Stimulated activated memory B cell treated with anti-CD40 and anti-IgM and Interleukin-4, amounts not matched to agents 10 μg/mL and 1 μg/mL and 100 μg/mL, for 72 hours (primary cell): ENCODE data around the gene CANT1.

ENCODE experiments used
- ATAC-seq: fragments of 150-1000 bp; cut with Tn5 transposase; 2 replicates; pipeline ENCODE4 v1.10.0; 2021
- H3K27ac Mint-ChIP-seq: one replicate; pipeline ENCODE4 v1.8.0; 2022; ENCODE audit warnings: mild to moderate bottlenecking, mixed read lengths
- H3K27me3 Mint-ChIP-seq: one replicate; pipeline ENCODE4 v1.8.0; 2022; ENCODE audit warnings: mixed read lengths
- H3K36me3 Mint-ChIP-seq: one replicate; pipeline ENCODE4 v1.8.0; 2022; ENCODE audit warnings: mixed read lengths
- H3K4me1 Mint-ChIP-seq: one replicate; pipeline ENCODE4 v1.8.0; 2022; ENCODE audit warnings: mixed read lengths
- H3K4me3 Mint-ChIP-seq: one replicate; pipeline ENCODE4 v1.8.0; 2022; ENCODE audit warnings: mild to moderate bottlenecking, moderate library complexity, mixed read lengths
- H3K9me3 Mint-ChIP-seq: one replicate; pipeline ENCODE4 v1.8.0; 2022; ENCODE audit warnings: mixed read lengths

Gene CANT1

DNA sequence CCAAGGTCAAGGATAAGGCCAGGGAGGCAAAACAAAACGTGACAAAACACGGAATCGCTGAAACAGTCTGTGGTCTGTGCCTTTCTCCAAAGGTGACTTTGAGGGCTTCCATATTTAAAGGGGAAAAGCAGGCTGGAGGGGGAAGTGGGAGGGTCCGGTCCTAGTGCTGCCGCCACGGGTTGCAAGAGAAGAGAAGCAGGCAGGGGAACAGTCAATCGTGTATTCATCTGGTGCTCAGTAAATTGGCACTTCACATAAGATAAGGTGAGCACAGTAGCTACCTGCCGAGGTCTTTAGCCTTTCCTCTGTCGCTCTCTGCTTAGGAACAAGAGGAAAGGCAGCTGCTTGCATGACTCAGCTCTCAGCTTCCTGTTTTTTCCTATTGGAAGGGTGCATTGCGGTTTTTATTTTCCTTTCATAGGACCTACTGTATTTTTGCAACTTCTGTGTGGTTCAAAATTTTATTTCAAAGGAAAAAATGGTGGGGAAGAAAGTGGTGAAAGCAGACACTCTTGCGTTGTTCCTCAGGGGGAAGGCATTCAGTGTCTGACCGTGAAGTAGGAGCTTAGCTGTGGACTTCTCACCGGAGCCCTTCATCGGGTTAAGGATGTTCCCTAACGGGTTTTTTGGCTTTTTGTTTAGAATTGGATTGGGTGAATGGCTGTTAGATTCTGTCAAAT, 22.8 kb downstream of the CANT1 start:
- Mint-ChIP-seq H3K4me1 (peaks cover 12% of the 10 kb centered on the region), H3K9me3 (no peaks in the 10 kb centered on the region), H3K27me3 (no peaks in the 10 kb centered on the region), H3K27ac (peak overlapping the region; percentile 5), H3K36me3 (peaks cover 25% of the 10 kb centered on the region), H3K4me3 (no peak overlapping the region)
- no peak for ATAC-seq

DNA sequence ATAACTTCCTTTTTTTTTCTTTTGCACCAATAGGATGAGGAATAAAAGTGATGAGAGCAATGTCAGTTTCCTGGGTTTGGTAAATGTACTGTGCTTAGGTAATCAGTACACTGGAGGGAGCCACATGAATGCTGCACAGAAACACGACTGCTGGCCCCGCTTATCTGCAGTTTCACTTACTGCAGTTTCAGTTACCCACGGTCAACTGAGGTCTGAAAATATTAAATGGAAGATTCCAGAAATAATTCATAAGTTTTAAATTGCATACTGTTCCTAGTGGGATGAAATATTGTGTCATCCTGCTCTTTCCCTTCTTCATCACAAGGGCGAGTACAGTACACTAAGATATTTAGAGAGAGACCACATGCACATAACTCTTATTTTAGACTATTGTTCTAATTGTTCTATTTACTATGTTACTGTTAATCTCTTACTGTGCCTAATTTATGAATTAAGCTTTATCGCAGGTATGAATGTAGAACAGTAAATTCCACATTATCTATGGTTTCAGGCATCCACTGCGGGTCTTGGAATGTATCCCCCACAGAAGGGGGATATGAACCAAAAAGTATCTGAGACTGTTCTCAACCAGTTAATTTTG, 23.4 kb downstream of the CANT1 start:
- Mint-ChIP-seq H3K27ac (peak overlapping the region; percentile 5), H3K4me1 (peaks cover 12% of the 10 kb centered on the region), H3K4me3 (no peak overlapping the region), H3K27me3 (no peaks in the 10 kb centered on the region), H3K9me3 (no peaks in the 10 kb centered on the region), H3K36me3 (peaks cover 20% of the 10 kb centered on the region)
- ATAC-seq: peak; percentile 58

DNA sequence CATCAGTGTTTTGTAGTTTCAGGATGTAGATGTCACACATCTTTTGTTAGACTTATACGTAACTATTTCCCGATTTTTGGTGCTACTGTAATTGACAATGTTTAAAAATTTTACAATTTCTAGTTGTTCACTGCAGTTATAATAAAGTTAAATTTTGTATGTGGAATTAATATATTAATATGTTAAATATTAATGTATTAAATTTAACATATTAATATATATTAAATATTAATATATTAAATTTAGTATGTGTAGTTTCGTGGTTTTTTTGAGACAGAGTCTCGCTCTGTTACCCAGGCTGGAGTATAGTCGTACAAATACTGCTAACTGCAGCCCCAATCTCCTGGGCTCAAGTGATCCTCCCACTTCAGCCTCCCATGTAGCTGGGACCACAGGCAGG, 24.2 kb downstream of the CANT1 start:
- ATAC-seq: no peak
- no peaks in the 10 kb centered on the region for H3K9me3 Mint-ChIP-seq
- H3K4me1 Mint-ChIP-seq: peaks cover 17% of the 10 kb centered on the region
- no peak overlapping the region for H3K4me3 Mint-ChIP-seq
- H3K27me3 Mint-ChIP-seq: no peaks in the 10 kb centered on the region
- no peak overlapping the region for H3K27ac Mint-ChIP-seq
- peaks cover 12% of the 10 kb centered on the region for H3K36me3 Mint-ChIP-seq

DNA sequence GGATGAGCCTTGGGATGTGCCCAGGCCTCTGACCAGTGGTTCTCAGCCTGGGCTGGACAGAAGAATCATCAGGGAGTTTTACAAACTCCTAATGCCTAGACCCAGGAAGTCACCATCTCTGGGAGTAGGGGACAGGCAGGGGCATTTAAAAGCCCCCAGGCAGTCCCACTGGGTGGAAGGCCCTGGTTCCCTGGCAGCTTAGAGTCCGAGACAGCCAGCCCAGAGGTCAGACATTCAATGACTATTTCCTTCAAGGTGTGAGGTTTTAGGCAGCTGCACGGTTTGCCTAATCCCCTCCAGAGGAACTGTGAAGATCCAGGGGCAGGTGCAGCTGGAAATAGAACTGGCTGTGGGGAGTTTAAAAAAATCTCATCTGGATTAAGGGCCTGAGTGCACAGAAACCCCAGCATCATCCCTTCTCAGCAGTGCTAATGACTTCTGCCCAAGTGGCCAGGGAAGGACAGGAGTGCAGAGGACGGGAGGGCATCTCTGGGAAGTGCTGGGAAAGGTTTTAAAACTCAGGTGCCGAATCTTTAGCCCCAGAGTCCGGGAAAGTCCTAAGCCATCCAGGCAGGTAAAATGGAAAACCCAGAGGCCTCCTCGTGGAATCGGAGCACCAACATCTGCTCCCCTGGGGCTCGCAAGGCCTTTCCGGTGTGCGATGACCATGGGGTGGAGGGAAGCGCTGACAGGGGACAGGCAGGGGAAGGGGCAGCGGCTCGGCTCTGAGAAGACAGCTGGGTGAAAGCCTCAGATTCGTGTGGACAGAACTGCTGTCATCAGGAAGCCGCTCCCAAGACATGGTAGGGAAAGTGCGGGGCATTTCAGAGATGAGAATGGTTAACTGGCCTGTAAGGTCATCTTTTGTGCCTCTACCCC, 28.3 kb downstream of the CANT1 start:
- ATAC-seq: no peak
- Mint-ChIP-seq H3K4me3 (no peak overlapping the region), H3K9me3 (no peaks in the 10 kb centered on the region), H3K27ac (no peak overlapping the region), H3K4me1 (peaks cover 27% of the 10 kb centered on the region), H3K27me3 (peaks cover 12% of the 10 kb centered on the region), H3K36me3 (no peaks in the 10 kb centered on the region)

DNA sequence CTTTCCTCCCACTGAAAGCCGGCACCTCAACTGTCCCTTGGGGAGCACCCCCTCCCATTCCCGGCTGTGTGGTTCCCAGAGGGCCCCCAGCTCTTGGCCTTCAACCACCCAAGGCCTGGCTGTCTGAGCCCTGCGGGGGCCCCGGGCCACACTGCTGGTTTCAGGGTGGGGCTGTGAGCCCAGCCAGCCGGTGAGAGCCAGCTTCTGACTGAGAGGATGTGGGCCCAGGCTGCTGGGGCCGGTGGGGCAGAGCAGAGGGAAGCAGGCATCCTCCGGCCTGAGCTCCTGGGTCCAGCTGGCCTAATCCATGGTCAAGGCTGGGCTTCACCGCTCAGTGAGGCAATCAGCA, 29.0 kb downstream of the CANT1 start:
- Mint-ChIP-seq H3K27me3 (peaks cover 12% of the 10 kb centered on the region), H3K27ac (no peak overlapping the region), H3K36me3 (no peaks in the 10 kb centered on the region), H3K9me3 (no peaks in the 10 kb centered on the region), H3K4me3 (no peak overlapping the region), H3K4me1 (peaks cover 28% of the 10 kb centered on the region)
- peak; percentile 10 for ATAC-seq

DNA sequence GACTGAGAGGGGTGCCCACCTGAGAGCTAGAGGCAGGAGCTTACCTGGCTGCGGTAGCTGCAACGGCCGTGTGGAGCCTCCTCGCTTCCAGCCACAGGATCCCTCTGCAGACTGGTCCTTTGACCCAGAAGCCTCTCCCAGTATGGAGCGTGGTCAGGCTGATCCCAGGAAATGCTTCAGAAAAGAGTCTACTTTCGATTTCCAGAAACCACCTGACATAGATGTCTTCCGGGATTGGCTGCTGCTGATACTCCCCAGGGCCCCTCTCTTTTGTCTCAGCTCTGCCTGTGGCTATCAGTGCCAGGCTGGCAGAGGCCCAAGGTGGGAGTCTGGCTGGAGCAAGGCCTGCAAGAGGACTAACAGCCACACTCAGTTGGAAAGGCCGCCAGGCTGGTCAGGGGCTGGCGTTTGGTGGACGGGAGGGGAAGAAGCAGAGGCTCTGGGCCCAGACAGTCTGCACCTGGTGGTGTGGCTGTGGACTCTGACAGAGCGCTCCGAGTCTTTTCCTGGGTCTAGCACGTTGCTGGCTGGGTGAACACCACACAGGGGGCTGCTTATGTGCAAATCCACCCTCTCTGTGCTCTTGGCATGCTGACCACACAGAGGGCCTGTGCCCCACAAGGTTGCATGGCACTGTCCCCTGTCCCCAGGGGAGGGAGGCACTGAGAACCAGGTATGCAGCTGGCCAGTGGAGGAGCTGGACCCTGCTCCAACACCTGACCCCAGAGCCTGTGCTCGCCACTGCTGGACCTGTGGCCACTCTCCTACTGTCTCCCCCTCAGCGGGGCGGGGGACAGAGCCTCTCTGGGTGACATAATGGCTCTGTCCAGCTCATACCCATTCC, 29.6 kb downstream of the CANT1 start, which contains the start of gene LGALS3BP:
Gene LGALS3BP, minus strand, starts transcription at position 144 of the 844 bp plus-strand sequence. CDS start 2,732 bp downstream, outside the sequence.
- Mint-ChIP-seq H3K4me3 (no peak within 1 kb of the TSS), H3K9me3 (no peaks in the 10 kb centered on the region), H3K4me1 (peaks cover 28% of the 10 kb centered on the region), H3K36me3 (no peaks in the 10 kb centered on the region), H3K27me3 (peaks cover 12% of the 10 kb centered on the region), H3K27ac (no peak within 1 kb of the TSS)
- ATAC-seq: no peak

DNA sequence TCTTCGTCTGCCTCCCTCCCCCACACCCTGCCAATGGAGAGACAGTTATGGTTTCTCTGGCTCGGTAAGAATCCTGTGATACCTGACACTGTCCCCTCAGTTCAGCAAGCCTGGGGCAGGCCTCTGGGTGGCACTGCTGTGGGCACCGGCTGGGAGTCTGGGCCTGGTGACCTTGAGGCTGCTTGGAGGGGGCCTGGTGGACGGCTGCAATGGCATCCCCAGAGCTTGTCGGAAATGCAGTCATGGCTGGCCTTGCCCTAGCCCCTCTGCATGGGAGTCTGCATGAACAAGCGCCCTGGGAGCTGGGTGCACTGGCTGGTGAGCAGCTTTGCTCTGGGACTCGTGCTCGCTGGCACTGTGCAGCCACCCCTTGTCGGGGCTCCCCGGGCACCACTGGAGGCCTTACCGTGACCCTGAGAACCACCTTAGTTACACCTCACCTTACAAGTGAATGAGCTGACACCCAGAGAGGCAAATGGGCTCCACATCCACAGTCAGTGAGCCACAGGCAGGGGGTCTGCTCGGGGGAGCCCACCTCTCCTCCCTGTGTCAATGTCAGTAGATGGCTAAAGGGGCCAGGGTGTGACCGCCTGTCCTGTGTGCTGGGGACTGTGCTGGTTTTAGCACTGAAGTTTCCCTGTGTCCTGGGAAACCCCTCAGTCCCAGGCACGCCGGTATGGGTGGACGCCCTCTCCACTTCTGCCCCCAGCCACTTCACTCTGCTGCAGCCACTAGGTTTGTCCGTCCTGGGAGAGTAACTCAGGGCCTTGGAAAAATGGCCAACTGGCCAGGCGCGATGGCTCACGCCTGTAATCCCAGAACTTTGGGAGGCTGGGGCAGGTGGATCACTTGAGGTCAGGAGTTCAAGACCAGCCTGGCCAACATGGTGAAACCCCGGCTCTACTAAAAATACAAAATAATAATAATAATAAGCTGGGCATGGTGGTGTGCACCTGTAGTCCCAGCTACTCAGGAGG, 31.3 kb downstream of the CANT1 start:
- Mint-ChIP-seq H3K9me3 (no peaks in the 10 kb centered on the region), H3K27ac (no peak overlapping the region), H3K4me3 (no peak overlapping the region), H3K36me3 (no peaks in the 10 kb centered on the region), H3K4me1 (peaks cover 28% of the 10 kb centered on the region), H3K27me3 (peaks cover 12% of the 10 kb centered on the region)
- ATAC-seq: no peak

DNA sequence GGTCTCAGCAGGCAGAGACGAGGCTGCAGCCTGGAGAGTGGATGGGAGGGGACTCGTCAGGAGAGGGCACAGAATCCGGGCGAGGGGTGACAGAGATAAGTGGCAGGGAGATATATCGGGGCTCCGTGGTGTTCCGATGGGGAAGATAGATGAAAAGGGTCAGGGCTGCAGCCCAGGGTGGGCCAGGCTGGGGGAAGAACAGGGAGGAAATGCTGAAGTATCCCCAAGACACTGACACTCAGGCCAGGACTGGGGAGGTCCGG, 32.0 kb downstream of the CANT1 start:
- Mint-ChIP-seq H3K4me3 (no peak overlapping the region), H3K36me3 (no peaks in the 10 kb centered on the region)

DNA sequence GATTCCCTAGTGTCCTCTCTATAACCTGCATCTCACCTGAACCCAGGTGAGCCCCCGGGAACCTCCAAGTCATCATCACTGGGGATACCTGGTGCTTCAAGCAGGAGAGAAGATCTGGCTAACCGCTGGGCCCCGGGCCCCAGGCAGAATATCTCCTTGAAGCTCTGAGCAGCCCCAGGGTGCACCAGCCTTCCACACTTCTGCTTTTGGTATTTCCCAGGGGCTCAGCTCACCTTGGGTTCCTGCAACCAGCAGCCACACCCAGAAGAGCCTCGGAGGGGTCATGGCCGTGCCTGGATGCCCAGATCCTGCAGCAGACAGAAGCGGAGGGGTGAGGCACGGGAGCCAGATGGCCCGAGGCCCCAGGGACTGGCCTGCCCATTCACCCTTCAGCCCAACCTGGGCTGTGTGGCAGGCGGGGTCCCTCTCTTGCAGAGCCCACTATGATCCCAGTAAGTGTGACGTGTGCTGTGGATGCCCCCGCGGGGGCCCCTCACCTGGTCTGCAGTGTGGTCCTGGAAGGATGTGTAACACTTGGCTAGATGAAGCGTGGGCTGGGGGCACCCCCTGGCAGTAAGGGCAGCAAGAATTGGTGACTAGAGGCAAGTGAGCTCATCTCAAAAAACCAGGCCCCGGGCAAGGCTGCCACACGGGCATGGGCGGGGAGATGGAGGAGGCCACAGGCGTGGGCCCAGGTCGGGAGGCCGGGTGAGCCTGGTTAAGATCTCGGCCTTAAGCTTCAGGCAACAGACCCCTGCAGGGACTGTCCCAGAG, 32.5 kb downstream of the CANT1 start:
- peak overlapping the region; percentile 80 for H3K27ac Mint-ChIP-seq
- peaks cover 28% of the 10 kb centered on the region for H3K4me1 Mint-ChIP-seq
- peaks cover 12% of the 10 kb centered on the region for H3K27me3 Mint-ChIP-seq
- ATAC-seq: peak; percentile 64
- peak overlapping the region; percentile 54 for H3K4me3 Mint-ChIP-seq
- no peaks in the 10 kb centered on the region for H3K36me3 Mint-ChIP-seq
- H3K9me3 Mint-ChIP-seq: no peaks in the 10 kb centered on the region

More for the DNA sequence above, 32.0 kb downstream of the CANT1 start:
- Mint-ChIP-seq H3K9me3 (no peaks in the 10 kb centered on the region), H3K27me3 (peaks cover 12% of the 10 kb centered on the region), H3K4me1 (peaks cover 28% of the 10 kb centered on the region), H3K27ac (no peak overlapping the region)
- no peak for ATAC-seq

DNA sequence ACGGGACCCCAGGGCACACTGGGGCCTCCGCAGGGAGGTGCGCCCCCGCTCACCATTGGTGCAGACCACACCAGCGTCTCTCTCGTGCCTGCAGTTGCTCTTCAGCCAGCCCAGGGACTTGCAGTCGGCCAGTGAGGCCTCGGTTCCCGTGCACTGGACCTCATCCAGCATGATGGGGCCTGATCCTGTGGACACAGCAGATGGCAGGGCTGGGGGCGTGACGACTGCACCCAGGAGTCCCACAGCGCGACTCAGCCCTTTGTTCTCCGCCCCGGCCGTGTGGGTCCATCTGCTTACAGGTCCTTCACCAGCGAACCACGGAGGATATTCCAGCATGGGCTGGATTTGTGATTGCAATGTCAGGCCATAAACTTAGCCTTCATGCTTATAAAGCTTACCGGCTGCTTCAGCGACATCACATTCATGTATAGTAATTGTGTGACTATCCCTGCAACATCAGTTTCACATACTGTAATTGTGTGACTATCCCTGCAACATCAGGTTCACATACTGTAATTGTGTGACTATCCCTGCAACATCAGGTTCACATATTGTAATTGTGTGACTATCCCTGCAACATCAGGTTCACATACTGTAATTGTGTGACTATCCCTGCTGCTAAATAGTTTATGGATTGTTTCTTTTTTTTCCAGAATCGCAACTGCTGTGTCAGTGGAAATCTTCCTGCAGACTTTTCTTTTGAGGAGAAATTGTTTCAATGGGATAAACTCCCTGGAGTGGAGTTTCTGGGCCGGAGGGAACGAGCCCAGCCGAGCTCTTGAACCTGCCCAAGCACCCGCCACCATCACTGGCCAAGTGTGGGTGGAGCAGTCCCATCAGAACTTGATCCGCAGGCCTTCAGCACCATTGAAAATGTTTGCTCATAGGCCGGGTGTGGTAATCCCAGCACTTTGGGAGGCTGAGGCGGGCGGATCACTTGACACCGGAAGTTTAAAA, 34.7 kb downstream of the CANT1 start:
- Mint-ChIP-seq H3K27me3 (peaks cover 31% of the 10 kb centered on the region), H3K4me1 (peaks cover 31% of the 10 kb centered on the region), H3K4me3 (no peak overlapping the region), H3K36me3 (no peaks in the 10 kb centered on the region), H3K9me3 (no peaks in the 10 kb centered on the region), H3K27ac (no peak overlapping the region)
- no peak for ATAC-seq

DNA sequence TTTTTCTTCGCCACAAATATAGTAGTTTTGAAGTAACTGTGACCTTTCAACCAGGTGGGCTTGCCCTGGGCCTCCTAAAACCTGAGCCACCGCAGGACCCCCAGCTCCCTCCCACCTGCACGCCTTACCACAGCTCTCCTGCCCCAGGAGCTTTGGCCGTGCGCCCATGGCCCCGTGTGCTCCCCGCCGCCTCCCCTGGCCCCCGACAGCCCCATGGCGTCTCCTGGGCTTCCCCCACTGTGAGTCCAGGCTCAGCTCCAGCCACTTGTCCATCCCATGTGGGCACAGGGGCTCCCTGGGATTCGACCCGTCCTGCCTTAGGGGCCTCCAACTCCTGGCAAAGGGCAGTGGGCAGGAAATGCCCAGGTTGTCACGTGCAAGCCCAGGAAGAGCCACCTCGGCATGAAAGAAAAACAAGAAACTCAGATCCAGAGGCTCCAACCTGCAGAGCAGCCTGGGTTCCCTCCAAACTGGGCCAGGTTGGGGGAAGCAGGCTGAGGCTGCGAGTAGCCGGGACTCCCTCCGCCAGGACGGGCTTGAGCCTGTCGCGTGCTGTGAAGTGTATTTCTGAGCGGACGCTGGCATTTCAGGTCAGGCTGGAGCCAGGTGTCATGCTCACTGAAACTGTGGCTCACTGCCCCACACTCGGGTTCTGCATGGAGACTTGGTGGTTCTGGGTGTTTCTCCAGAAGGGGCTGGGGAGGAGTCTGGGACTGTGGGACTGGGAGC, 35.6 kb downstream of the CANT1 start:
- Mint-ChIP-seq H3K27me3 (peaks cover 32% of the 10 kb centered on the region), H3K36me3 (no peaks in the 10 kb centered on the region), H3K4me1 (peaks cover 31% of the 10 kb centered on the region), H3K27ac (no peak overlapping the region), H3K4me3 (no peak overlapping the region), H3K9me3 (no peaks in the 10 kb centered on the region)
- no peak for ATAC-seq

DNA sequence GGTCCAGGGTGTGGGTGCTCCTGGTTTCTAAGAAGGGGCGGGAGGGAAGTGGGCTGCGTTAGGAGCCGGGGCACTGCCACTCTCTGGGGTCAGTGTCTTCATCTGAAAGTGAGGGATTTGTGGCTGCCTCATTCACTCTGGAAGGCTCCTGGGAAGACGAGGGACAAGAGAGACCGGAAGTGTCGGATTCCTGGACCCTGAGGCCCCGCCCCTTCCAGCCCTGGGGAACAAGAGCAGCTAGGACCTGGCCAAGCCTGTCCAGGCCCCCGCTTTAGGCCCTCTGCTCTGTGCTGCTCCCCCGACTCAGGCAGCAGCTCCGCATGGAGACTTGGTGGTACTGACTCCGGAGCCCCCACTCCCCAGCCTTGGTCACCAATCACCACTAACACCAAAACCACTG, 36.4 kb downstream of the CANT1 start:
- no peaks in the 10 kb centered on the region for H3K9me3 Mint-ChIP-seq
- H3K27ac Mint-ChIP-seq: no peak overlapping the region
- peaks cover 31% of the 10 kb centered on the region for H3K4me1 Mint-ChIP-seq
- H3K4me3 Mint-ChIP-seq: no peak overlapping the region
- H3K36me3 Mint-ChIP-seq: no peaks in the 10 kb centered on the region
- peaks cover 38% of the 10 kb centered on the region for H3K27me3 Mint-ChIP-seq
- ATAC-seq: no peak
